GM19239 (cell line): ENCODE results near the gene MAGI3.
A peak's percentile ranks its signal among the peaks of the same experiment; 100 is the strongest.
"Not testable (repeated sequence)": the region's sequence is repeated elsewhere in the genome, so short reads cannot be mapped to it uniquely, and the experiment has no call there.

Experiments used
- DNase-seq: peaks from one replicate; pipeline ENCODE4 v3.0.0; 2011; ENCODE audit warnings: low spot score; ENCODE audit not compliant: insufficient read length
- FAIRE-seq: peaks from 2 replicates; lab custom pipeline; 2011; peaks lifted over from hg19 to GRCh38; lab: Jason Lieb, UNC

The MAGI3 gene

DNA sequence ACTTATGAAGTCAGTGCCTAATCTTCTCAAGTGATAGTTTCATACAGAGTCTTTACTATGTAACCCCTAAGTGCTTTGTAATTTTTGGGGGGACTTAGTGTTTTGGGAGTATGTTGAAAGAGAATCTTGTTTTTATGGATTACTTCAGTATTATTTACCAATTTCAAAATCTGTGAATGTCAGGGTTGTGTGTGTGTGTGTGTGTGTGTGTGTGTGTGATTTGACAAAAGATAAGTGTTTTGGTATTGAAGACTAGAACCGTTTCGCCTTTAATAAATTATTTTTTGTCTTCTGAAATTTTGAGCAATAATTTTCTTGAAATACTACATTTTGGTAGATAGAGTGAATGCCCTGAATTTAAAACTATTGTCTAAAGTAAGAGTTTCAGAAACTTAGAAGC is 5.8 kb downstream of the MAGI3 start:
- DNase-seq (no peak), FAIRE-seq (no peak)

DNA sequence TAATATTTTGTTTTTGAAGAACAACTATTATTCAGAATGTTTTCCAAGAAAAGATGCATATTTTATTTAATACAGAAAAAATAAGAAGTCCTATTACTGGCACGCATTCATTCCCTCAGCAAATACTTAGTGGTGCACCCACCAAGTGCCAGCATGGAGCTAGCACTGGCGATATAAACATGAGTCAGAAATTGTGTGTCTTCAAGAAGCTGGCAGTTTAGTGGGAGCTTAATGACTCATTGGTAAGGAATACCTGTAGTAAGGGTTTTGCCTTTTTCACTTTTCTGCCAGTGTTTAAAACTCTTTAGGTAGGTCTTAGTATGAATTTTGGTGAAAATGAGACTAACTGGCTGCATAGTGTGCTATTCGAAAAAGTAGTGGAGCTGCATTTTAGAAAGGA is 6.3 kb downstream of the MAGI3 start:
- no peak for FAIRE-seq
- DNase-seq = no peak

DNA sequence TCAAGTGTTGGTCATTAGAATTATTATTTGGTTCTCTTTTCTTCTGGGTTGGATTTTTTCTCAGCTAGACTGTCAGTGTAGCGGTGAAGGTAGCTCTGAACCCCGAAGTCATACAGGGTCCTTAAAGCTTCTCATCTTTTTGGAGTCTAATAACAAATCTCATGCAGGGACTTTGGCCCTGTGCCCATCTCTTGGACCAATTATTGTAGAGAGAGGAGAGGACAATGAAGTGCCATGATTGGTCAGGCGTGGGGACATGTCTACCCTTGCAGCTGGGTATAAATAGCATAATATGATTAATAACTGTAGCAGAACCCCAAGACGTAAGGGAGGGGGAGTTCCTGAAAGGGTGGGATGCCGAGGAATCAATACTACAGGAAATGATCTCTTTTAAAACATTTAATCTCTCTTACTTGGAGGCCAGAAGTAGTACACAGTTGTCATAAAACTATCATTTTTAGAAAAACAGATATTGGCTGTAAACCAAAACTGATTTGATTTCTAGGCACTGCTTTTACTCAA is 8.8 kb downstream of the MAGI3 start:
- DNase-seq = no peak
- no peak for FAIRE-seq

DNA sequence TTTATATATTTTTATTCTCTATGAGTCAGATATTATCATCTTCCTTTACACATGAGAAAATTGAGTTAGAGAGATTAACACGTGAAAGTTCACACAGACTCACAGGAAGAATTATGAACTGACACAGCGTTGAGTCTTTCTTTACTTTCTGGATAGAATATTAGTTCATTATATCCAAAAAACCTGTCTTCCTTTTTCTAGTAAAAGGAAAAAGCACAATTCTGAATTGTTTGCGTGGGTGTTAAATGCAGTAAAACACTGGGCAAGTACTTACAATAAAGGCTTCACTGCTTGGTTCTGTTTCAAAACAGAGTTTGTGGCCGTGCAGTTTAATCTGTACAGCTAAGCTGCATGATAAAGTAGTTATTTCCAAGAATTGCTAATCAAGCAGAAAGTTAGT is 10.8 kb downstream of the MAGI3 start:
- FAIRE-seq = no peak
- no peak for DNase-seq

DNA sequence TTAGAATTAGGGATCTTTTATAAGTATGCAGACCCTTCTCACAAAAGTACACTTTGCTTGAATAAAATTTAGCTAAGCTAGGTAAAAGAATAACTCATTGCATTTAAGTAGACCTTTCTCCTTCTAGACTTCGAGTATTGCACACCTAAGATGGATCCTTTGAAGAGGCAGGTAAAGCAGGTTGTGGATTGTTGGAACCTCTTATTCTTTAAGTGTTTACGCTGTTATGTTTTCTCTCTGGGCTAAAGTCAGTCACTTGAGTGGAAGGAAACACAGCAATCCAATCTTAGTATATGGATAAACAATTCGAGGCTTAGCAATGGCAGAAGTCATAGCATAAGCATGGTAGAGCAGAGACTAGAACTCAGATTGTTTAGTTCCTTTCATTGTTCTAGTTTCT is 11.4 kb downstream of the MAGI3 start:
- DNase-seq (no peak), FAIRE-seq (no peak)

DNA sequence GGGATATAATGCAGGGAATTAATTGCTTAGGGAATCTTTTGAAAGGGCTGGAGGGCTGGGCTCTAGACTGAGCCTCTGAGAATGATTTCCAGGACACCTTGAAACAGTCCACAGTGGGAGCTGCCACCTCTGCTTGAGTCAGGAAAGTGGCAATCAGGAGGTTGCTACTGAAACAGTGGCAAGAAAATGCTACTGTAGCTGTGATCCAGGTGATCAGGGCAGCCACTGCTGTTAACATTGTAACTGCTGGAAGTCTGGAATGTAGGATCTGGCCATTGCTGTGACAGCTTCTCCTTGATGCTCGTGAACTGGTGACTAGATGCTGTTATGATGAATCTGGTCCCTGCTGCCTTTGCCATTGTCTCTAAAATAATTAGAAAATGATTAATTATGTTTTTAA is 12.8 kb downstream of the MAGI3 start:
- no peak for FAIRE-seq
- no peak for DNase-seq

DNA sequence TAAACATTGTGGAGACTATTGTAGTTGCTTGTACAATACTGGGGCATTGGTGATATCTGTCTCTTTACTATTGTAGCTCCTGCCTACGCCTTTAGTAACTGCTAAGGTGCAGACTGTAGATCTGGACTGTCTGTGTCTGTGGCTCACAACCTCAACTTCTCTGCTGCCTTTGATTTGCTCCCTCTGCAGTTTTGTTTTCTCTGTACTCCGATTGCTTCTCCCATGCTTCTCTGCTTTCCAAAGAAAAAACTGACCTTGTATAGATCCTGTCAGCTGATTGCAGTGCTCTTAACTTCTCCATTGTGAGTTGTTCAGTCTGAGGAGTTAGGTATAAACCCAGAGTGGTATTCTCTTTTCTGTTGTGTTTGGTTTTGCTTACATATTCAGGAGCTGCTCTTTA is 15.3 kb downstream of the MAGI3 start:
- no peak for DNase-seq
- FAIRE-seq = no peak

DNA sequence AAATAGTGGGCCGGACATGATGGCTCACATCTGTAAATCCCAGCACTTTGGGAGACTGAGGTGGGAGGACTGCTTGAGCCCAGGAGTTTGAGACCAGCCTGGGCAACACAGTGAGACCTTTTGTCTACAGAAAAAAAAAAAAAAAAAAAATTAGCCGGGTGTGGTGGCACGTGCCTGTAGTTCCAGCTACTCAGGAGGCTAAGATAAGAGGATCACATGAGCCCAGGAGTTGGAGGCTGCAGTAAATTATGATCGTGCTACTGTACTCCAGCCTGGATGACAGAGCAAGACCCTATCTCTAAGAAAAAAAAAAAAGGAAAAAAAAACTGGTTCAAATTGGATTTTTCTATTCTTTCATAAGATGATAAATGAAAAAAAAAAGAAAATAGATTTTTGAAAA is 15.8 kb downstream of the MAGI3 start:
- not testable (repeated sequence) for FAIRE-seq

DNA sequence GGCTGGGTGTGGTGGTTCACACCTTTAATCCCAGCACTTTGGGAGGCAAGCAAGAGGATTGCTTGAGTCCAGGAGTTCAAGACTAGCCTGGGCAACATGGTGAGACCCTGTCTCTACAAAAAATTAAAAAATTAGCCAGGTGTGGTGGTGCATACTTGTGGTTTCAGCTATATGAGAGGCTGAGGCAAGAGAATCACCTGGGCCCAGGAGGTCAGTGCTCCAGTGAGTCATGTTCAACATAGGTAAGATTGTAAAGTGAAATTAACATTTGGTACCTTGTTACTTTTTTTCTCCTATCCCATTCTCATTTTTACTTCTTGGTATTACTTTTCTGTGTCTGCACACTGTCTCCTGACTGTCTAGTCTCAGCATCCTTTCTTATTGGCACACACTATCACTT is 19.0 kb downstream of the MAGI3 start:
- FAIRE-seq = no peak
- no peak for DNase-seq

More for the DNA sequence above, 15.8 kb downstream of the MAGI3 start:
- not testable (repeated sequence) for DNase-seq

DNA sequence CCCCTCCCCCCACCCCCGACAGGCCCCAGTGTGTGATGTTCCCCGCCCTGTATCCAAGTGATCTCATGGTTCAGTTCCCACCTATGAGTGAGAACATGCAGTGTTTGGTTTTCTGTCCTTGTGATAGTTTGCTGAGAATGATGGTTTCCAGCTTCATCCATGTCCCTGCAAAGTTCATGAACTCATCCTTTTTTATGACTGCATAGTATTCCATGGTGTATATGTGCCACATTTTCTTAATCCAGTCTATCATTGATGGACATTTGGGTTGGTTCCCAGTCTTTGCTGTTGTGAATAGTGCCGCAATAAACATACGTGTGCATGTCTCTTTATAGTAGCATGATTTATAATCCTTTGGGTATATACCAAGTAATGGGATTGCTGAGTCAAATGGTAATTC is 21.7 kb downstream of the MAGI3 start:
- DNase-seq, FAIRE-seq: not testable (repeated sequence)

DNA sequence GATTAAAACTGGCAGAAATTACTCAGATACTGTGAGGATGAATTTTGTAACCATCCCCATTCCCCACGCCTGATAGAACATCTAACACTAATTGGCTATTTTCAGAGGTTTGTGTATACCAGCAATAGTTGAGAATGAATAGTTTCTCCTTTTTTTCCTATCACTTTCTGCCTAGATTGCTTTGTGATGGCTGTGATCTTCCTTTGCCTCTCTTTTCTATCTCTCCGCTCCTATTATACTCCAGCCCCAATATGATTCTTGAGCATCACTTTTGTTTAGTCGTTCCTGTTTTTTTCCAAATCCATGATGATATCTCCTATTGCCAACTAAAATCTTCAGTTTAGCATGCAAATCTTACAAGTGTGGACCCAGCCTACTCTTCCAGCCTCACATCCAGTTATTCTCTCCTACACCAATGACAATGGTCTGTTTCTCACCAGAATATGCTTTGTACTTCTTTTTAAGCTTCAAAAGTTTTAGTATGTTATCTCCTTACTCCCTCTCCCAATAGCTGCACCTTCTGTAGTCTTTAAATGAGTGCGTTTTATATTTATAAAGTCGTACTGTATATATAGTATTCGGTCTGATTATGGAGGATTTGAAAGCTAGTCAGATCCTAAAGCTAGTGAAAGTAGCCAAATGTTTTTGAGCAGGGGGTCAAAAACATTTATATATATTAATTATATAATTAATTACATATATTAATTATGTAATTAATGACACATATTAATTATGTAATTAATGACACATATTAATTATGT is 25.2 kb downstream of the MAGI3 start:
- DNase-seq = no peak

DNA sequence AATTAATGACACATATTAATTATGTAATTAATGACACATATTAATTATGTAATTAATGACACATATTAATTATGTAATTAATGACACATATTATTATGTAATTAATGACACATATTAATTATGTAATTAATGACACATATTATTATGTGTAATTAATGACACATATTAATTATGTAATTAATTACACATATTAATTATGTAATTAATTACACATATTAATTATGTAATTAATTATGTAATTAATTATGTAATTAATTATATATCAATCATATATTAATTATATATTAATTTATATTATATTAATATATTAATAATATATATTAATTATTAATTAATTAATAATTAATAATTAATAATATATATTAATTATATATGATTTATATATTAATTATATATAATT is 25.8 kb downstream of the MAGI3 start:
- not testable (repeated sequence) for FAIRE-seq, DNase-seq

More for the DNA sequence above, 25.2 kb downstream of the MAGI3 start:
- FAIRE-seq = no peak

DNA sequence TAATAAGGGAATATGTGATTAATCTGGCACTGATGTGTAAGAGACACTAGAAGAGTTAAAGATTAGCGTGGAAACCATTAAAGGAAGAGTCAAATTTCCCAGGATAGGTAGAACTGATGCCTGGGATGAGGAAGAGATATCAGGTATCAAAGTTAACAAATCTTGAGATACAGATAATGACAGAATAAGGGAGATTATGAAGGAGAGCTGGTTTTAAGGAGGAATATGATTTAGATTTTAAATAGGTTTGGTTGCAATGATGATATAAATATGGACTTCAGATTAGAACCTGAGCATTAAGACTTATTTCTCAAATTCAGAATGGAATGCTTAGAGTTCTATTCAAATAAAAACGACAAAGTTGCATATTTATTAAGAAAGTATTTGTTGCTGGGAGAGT is 26.2 kb downstream of the MAGI3 start:
- DNase-seq (no peak), FAIRE-seq (no peak)

DNA sequence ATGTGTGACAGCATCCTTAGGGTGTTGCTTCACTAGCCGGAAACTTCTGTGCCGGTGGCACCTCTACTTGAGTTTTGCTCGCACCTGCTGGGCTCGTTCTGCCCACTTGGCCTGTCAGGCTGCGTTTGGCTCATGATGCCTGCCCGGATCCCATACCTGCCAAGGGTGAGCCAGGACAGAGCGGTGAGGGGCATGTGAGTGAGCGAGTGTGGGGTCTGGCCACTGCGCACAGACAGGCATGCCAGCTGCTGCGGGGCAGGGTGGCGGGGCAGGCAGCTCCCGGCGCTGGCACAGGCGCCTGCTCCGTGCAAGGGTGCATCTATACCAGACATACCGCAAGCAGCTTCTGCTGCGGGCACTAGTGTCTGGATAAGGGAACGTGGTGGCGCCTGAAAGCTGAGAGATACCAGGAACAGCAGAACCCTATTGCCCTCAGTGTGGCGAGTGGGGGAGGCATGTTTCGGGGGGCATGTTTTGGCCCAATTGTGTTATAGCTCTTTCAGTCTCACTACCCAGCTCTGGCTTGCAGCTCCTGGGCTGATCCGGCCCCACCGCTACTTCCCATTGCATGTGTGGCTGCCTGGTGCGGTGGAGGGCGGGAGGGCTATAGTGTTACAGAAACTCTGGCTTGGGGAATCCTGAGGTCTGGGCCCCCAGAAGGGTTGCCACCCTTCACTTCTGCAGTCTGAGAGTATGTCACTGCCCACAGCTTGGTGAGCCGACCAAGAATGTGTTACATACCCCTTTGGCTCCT is 32.2 kb downstream of the MAGI3 start:
- FAIRE-seq = no peak
- DNase-seq = no peak

DNA sequence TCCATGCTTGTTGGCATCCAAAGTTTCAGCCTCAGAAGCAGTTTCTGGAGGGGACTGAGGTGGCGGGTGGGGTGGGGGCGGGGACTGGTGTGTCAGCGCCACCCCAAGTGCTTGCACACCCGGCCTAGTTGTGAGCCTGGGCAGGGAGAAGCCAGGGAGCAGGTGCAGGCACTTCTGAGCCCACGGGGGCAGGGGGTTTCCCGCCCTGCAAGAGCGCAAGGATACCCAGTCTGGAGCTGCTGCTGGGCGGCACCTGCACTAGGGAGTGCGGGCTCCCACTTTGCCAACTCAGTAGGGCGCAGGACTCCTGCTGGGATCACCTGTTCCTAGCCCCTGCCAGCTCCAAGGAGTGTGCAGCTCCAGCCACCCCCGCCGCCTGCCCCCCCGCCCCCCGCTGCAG is 33.5 kb downstream of the MAGI3 start:
- no peak for FAIRE-seq
- no peak for DNase-seq

DNA sequence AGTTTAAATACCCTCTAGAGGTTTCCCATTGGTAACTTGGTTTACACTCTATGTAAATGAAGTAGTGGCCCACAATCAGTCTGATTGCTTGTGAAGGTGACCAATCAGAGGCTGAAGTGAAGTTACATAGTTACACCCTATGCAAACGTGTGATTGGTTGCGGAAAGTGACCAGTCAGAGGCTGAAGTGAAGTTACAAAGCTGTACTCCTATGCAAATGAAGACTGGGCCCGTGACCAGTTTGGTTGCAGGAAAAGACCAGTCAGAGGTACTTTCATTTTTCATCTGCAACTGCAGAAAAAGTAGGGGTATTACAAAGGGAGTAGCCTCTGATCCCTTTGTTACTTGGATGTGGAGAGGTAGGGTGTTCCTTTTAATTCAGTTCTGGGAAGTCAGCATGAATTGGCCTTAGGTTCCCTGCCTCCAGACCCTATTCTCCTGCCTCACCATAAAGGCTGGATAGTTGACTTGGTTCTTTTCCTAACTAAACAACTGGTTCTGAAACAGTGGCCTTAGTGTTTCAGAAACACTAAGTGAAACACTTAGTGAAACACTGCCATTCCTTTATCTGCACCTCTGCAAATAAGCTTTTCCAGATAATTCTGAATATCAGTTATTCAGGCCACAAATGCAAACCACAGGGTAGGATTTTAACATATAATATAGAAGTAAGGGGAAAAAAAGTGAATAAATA is 39.3 kb downstream of the MAGI3 start:
- FAIRE-seq (peak; percentile 18), DNase-seq (no peak)

DNA sequence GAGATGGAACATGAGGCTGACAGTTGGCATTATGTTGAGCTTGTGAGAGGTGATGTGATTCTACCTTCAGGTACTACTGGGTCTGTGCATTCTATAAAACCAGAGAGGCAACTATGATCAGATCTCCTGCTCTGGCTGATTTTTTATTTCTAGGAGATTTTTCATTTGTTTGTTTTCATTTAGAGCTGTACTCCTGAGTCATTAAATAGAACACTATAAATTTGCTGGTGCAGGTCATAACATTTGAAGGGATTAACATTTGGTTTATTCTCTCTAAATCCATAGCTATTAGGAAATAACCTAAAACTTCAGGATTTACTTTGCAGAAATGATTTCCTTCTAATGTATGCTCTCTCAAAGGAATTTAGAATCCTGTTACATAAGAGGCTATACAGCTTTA is 42.9 kb downstream of the MAGI3 start:
- FAIRE-seq (no peak), DNase-seq (no peak)

DNA sequence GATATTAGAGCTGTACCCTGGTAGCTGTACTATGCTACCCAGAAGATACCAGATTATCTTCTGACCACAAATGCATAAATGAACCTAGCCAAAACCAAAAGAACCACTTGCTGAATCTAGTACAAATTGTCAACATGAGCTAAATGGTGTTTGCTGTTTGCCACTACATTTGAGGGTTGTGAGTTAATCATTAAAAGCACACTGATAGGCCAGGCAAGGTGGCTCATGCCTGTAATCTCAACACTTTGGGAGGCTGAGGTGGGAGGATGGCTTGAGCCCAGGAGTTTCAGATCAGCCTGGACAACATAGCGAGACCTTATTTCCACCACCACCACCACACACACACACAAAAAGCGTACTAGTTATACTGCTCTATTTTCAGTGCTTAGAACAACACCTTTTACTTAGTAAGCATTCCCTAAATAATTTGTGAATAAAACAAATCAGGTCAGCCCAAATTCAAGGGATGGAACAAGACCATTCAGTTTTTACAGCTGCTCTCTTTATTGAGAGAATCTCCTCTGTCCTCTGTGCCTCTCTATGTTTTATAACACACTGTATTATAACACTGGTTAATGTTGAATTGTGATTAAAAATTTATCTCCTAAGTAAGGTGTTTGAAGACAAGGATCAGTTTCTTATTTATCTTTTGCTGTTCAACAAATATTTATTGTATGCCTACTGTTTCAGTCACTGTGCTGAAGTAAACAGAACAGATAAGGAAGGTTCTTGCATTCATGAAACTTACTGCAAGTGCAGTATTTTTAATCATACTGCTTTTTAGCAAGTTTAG is 44.0 kb downstream of the MAGI3 start:
- DNase-seq (no peak), FAIRE-seq (no peak)

DNA sequence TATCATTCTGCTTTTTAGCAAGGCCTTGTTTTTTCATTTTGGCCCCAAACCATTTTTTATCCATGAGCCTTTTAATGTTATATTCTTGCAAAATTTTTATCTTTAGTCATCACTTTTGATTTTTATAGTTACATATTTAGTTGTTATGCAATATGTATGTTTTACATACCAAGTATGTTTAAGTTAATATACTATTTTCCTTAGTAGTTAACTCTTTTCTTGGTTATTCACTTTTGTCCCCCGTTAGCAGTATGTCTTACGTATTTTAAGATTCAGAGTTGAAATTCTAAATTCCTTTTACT is 44.5 kb downstream of the MAGI3 start:
- no peak for FAIRE-seq

More for the DNA sequence above, 44.5 kb downstream of the MAGI3 start:
- DNase-seq = no peak
